ENCODE data around the gene LMTK3. TPM values are rescaled to one million over a fixed set of nuclear protein-coding genes. Genes with fewer than 3 reads are reported as not detected.

The LMTK3 gene
- total and polyA plus RNA-seq, 2 experiments from 2014 or later = 1.3 to 3.7 TPM

GRCh38 chr19:48495396-48495795 is 16.2 kb downstream of the LMTK3 start:
- TF ChIP-seq EZH2 (IDR thresholded peaks at IDR 0.05; ENCODE audit: borderline replicate concordance) (no peak), EZH2phosphoT487 (IDR thresholded peaks at IDR 0.05; ENCODE audit: low read depth, severe bottlenecking, unreplicated experiment) (no peak), CTCF (IDR thresholded peaks at IDR 0.05; ENCODE audit: poor library complexity) (no peak)
- Histone ChIP-seq H3K36me3 (replicated peaks; ENCODE audit: insufficient read depth, low read depth) (no peaks in the 10 kb centered on the region), H4K20me1 (ENCODE audit: insufficient read depth, poor library complexity, severe bottlenecking) (no peaks in the 10 kb centered on the region), H3K9me2 (replicated peaks; ENCODE audit: insufficient read depth) (no peaks in the 10 kb centered on the region), H3K27ac (no peak overlapping the region), H3K4me3 (no peak overlapping the region), H3K79me2 (peaks cover 7% of the 10 kb centered on the region), H3K9me3 (ENCODE audit: low read depth) (no peaks in the 10 kb centered on the region), H3K4me2 (no peak overlapping the region), H2AFZ (no peak overlapping the region), H3K4me1 (ENCODE audit: insufficient read depth) (peaks cover 7% of the 10 kb centered on the region), H3K27me3 (no peaks in the 10 kb centered on the region)
- no peak for DNase-seq (ENCODE audit: low spot score)
- 80% methylated on average over 6 of the region's 6 CpGs for WGBS (ENCODE audit: low lambda C conversion rate, missing lambda C conversion rate)

GRCh38 chr19:48493718-48494401 is 17.8 kb downstream of the LMTK3 start:
- no peaks in the 10 kb centered on the region for H4K20me1 ChIP-seq (ENCODE audit: insufficient read depth, poor library complexity, severe bottlenecking)
- H2AFZ ChIP-seq = peak overlapping the region; percentile 46
- H3K27ac ChIP-seq = peak overlapping the region; percentile 68
- no peaks in the 10 kb centered on the region for H3K9me2 ChIP-seq (replicated peaks; ENCODE audit: insufficient read depth)
- H3K4me3 ChIP-seq = peak overlapping the region; percentile 37
- H3K9me3 ChIP-seq (ENCODE audit: low read depth) = no peaks in the 10 kb centered on the region
- H3K36me3 ChIP-seq (replicated peaks; ENCODE audit: insufficient read depth, low read depth) = no peaks in the 10 kb centered on the region
- no peaks in the 10 kb centered on the region for H3K27me3 ChIP-seq
- H3K4me2 ChIP-seq = peak overlapping the region; percentile 94
- peaks cover 7% of the 10 kb centered on the region for H3K79me2 ChIP-seq
- peaks cover 7% of the 10 kb centered on the region for H3K4me1 ChIP-seq (ENCODE audit: insufficient read depth)
- no peak for DNase-seq (ENCODE audit: low spot score)
- WGBS (ENCODE audit: low lambda C conversion rate, missing lambda C conversion rate) = 16% methylated on average over 22 of the region's 70 CpGs
- no peak for TF ChIP-seq EZH2 (IDR thresholded peaks at IDR 0.05; ENCODE audit: borderline replicate concordance)
- TF ChIP-seq EZH2phosphoT487 (IDR thresholded peaks at IDR 0.05; ENCODE audit: low read depth, severe bottlenecking, unreplicated experiment) = no peak
- no peak for TF ChIP-seq CTCF (IDR thresholded peaks at IDR 0.05; ENCODE audit: poor library complexity)

- Histone ChIP-seq H3K4me2 (peak overlapping the region; percentile 71), H3K27ac (peak overlapping the region; percentile 68), H3K9me2 (replicated peaks; ENCODE audit: insufficient read depth) (no peaks in the 10 kb centered on the region), H3K79me2 (peaks cover 7% of the 10 kb centered on the region), H3K36me3 (replicated peaks; ENCODE audit: insufficient read depth, low read depth) (no peaks in the 10 kb centered on the region), H3K4me1 (ENCODE audit: insufficient read depth) (peaks cover 9% of the 10 kb centered on the region), H4K20me1 (ENCODE audit: insufficient read depth, poor library complexity, severe bottlenecking) (no peaks in the 10 kb centered on the region), H2AFZ (peak overlapping the region; percentile 46), H3K9me3 (ENCODE audit: low read depth) (no peaks in the 10 kb centered on the region), H3K4me3 (peak overlapping the region; percentile 31), H3K27me3 (no peaks in the 10 kb centered on the region)
- 3% methylated on average over 14 of the region's 47 CpGs for WGBS (ENCODE audit: low lambda C conversion rate, missing lambda C conversion rate)
- TF ChIP-seq CTCF (IDR thresholded peaks at IDR 0.05; ENCODE audit: poor library complexity) (no peak), EZH2 (IDR thresholded peaks at IDR 0.05; ENCODE audit: borderline replicate concordance) (no peak), EZH2phosphoT487 (IDR thresholded peaks at IDR 0.05; ENCODE audit: low read depth, severe bottlenecking, unreplicated experiment) (no peak)
- DNase-seq (ENCODE audit: low spot score) = peak; percentile 96
Measured at GRCh38 chr19:48492925-48493717, 18.5 kb downstream of the LMTK3 start.

Measured in hepatocyte (in vitro differentiated cells).